SK-N-SH treated with all-trans-retinoic acid at 6 μM for 48 hours (cell line): ENCODE measurements around the gene TMC8.

ENCODE experiments used
- ARNTL ChIP-seq: fragments of 450-650 bp; formaldehyde crosslinking; IDR thresholded peaks from 2 replicates; pipeline ENCODE4 v1.5.0; 2020; ENCODE audit warnings: low read depth, mild to moderate bottlenecking, moderate library complexity, borderline replicate concordance
- CREB5 ChIP-seq: fragments of 250-450 bp; sonication (Bioruptor Pico); IDR thresholded peaks from 2 replicates; pipeline ENCODE4 v1.5.1; 2020; ENCODE audit warnings: low read depth, mild to moderate bottlenecking, moderate library complexity
- ESRRG ChIP-seq: fragments of 250-450 bp; sonication (Bioruptor Pico); IDR thresholded peaks from 2 replicates; pipeline ENCODE4 v1.6.1; 2021; ENCODE audit warnings: mild to moderate bottlenecking
- ISL1 ChIP-seq: fragments of 250-450 bp; sonication (Bioruptor Pico); IDR thresholded peaks from 2 replicates; pipeline ENCODE4 v2.1.2; 2022; ENCODE audit warnings: mild to moderate bottlenecking, moderate library complexity
- OSR1 ChIP-seq: fragments of 250-450 bp; sonication (Bioruptor Pico); IDR thresholded peaks from 2 replicates; pipeline ENCODE4 v1.8.0; 2022; ENCODE audit warnings: moderate library complexity, mild to moderate bottlenecking, inconsistent platforms
- PATZ1 ChIP-seq: fragments of 250-450 bp; sonication (Bioruptor Pico); IDR thresholded peaks from 2 replicates; pipeline ENCODE4 v1.8.0; 2020; ENCODE audit warnings: mild to moderate bottlenecking, moderate library complexity, borderline replicate concordance
- SNAI2 ChIP-seq: fragments of 250-450 bp; sonication (Bioruptor Pico); IDR thresholded peaks from 2 replicates; pipeline ENCODE4 v1.5.0; 2020; ENCODE audit warnings: mild to moderate bottlenecking, moderate library complexity
- TCF4 ChIP-seq: fragments of 250-450 bp; sonication (Bioruptor Pico); IDR thresholded peaks from 2 replicates; pipeline ENCODE4 v1.8.0; 2021; ENCODE audit warnings: mild to moderate bottlenecking, moderate library complexity, borderline replicate concordance
- TOX ChIP-seq: fragments of 250-450 bp; sonication (Bioruptor Pico); IDR thresholded peaks from 2 replicates; pipeline ENCODE4 v1.8.0; 2021; ENCODE audit warnings: mild to moderate bottlenecking, moderate library complexity, borderline replicate concordance
- ZFP3 ChIP-seq: fragments of 250-450 bp; sonication (Bioruptor Pico); IDR thresholded peaks from 2 replicates; pipeline ENCODE4 v1.5.0; 2020; ENCODE audit warnings: mild to moderate bottlenecking, moderate library complexity
- ZNF565 ChIP-seq: fragments of 450-650 bp; formaldehyde crosslinking; conservative IDR thresholded peaks from 2 replicates; pipeline ENCODE4 v1.5.0; 2020; ENCODE audit warnings: low read depth, mild to moderate bottlenecking, moderate library complexity
- ZNF8 ChIP-seq: fragments of 450-650 bp; formaldehyde crosslinking; IDR thresholded peaks from 2 replicates; pipeline ENCODE4 v1.5.0; 2020; ENCODE audit warnings: mild to moderate bottlenecking, moderate library complexity

- no peak for TF ChIP-seq ZFP3 (CRISPR knock-in tag)
- no peak for TF ChIP-seq ESRRG (CRISPR knock-in tag)
- no peak for TF ChIP-seq PATZ1 (CRISPR knock-in tag)
- no peak for TF ChIP-seq ISL1
- TF ChIP-seq TOX, result no peak
- TF ChIP-seq SNAI2 (CRISPR knock-in tag), result no peak
- no peak for TF ChIP-seq ARNTL (CRISPR knock-in tag)
- no peak for TF ChIP-seq CREB5
- no peak for TF ChIP-seq ZNF8 (CRISPR knock-in tag)
- TF ChIP-seq ZNF565 (CRISPR knock-in tag), result no peak
- TF ChIP-seq OSR1 (CRISPR knock-in tag), result no peak
- no peak for TF ChIP-seq TCF4 (CRISPR knock-in tag)
These were observed 14.2 kb upstream of the TMC8 start for GRCh38 chr17:78116411-78116810.
